GM18507 (cell line): Measurements from ENCODE around the gene PSMB10.
A peak's percentile ranks its signal among the peaks of the same experiment; 100 is the strongest.
"Not testable (repeated sequence)": the region's sequence is repeated elsewhere in the genome, so short reads cannot be mapped to it uniquely, and the experiment has no call there.

ENCODE experiments used
- DNase-seq: peaks from one replicate; pipeline ENCODE4 v3.0.0; 2011; ENCODE audit warnings: low read depth; ENCODE audit not compliant: insufficient read length; ENCODE audit errors: extremely low spot score
- FAIRE-seq: peaks from 2 replicates; lab custom pipeline; 2011; peaks lifted over from hg19 to GRCh38; lab: Jason Lieb, UNC

Gene PSMB10

GRCh38 chr16:67930191-67930590 is 6.5 kb downstream of the PSMB10 start:
- DNase-seq: no peak
- no peak for FAIRE-seq

GRCh38 chr16:67928561-67929364 is 7.9 kb downstream of the PSMB10 start:
- DNase-seq (peak; percentile 75), FAIRE-seq (peak; percentile 86)

- no peak for FAIRE-seq
These were observed 8.5 kb downstream of the PSMB10 start for GRCh38 chr16:67928147-67928546.

GRCh38 chr16:67927131-67927941 is 9.3 kb downstream of the PSMB10 start:
- FAIRE-seq (no peak), DNase-seq (no peak)

More at GRCh38 chr16:67928147-67928546, 8.5 kb downstream of the PSMB10 start:
- DNase-seq: no peak

- FAIRE-seq (no peak), DNase-seq (no peak)
These were observed 10.4 kb downstream of the PSMB10 start for GRCh38 chr16:67926181-67926750.

- DNase-seq: no peak
- no peak for FAIRE-seq
These were observed 12.3 kb downstream of the PSMB10 start for GRCh38 chr16:67924140-67924906.

GRCh38 chr16:67923414-67924116 is 13.1 kb downstream of the PSMB10 start:
- no peak for DNase-seq
- no peak for FAIRE-seq

GRCh38 chr16:67922740-67923139 is 13.9 kb downstream of the PSMB10 start:
- FAIRE-seq: no peak
- DNase-seq: no peak

GRCh38 chr16:67922221-67922620 is 14.4 kb downstream of the PSMB10 start:
- no peak for DNase-seq
- no peak for FAIRE-seq

- no peak for FAIRE-seq
- no peak for DNase-seq
These were observed 16.9 kb downstream of the PSMB10 start for GRCh38 chr16:67919622-67920221.

- DNase-seq (no peak), FAIRE-seq (no peak)
These were observed 18.8 kb downstream of the PSMB10 start for GRCh38 chr16:67917852-67918236.

GRCh38 chr16:67917140-67917851 is 19.4 kb downstream of the PSMB10 start:
- DNase-seq (no peak), FAIRE-seq (no peak)

GRCh38 chr16:67915831-67916723 is 20.6 kb downstream of the PSMB10 start:
- no peak for FAIRE-seq
- DNase-seq: no peak

GRCh38 chr16:67915496-67915769 is 21.2 kb downstream of the PSMB10 start:
- FAIRE-seq, DNase-seq: not testable (repeated sequence)

- FAIRE-seq (no peak), DNase-seq (no peak)
These were observed 21.7 kb downstream of the PSMB10 start for GRCh38 chr16:67914758-67915495.

- DNase-seq (no peak), FAIRE-seq (no peak)
These were observed 26.5 kb downstream of the PSMB10 start for GRCh38 chr16:67910158-67910557.
